Stimulated activated CD4-positive, alpha-beta T cell treated with anti-CD3 and anti-CD28 coated beads, Interleukin-4, amount 100 ng/mL, for 1 hour (primary cell): ENCODE data around the gene KLKB1.

ENCODE experiments used
- DNase-seq: peaks from one replicate; pipeline ENCODE4 v3.0.0-alpha.2; 2020

The KLKB1 gene

DNA sequence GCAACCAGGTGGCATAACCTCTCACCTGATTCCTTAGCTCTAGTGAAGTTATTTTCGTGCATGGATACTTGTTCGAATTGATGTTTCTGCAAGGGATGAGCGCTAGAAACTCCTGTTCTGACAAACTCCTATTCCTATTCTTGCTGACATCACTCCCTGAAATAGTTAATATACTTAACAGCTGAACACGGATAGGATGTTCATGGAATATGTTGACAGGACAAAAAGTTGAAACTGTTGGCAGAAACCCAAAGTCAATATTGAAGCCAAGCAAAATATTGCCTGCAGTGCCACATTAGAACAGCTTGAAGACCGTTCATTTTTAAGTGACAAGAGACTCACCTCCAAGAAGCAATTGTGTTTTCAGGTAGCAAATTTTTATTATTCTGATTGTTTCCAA, at the start of gene KLKB1:
Gene KLKB1 (plus strand): TSS at position 287 of the 400 bp plus-strand sequence. CDS start 689 bp downstream, outside the sequence.
- DNase-seq, result no peak

DNA sequence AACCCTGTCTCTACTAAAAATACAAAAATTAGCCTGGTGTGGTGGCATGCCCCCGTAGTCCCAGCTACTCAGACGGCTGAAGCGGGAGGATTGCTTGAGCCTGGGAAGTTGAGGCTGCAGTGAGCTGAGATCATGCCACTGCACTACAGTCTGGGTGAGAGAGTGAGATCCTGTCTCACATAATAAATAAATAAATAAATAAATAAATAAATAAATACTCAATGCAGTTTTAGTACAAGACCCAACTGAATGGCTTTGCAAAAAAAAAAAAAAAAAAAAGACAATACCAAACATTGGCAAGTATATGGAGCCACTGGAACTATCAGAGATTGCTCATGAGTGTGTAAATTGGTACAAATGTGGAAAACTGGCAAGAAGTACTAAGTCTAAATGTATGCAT, 39.2 kb upstream of the KLKB1 start:
- DNase-seq, result no peak

DNA sequence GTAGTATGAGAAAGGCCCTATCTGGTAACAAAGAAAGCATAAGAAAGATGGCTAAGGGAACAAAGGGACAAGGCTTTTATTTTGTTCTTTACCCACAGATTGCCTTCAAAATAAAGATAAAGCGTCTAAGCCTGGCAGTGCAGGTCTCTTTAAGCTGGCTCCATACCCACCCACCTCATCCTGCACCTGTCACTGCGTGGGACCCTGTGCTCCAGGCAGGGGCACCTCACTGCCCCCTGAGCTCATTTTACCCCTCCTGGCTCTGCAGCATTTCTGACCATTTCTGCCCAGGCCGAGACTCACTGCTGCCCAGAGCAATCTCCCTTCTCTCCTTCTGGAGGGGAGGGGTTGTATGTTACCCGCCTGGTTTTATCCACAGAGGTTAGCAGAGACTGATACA, 37.7 kb upstream of the KLKB1 start:
- DNase-seq, result no peak

DNA sequence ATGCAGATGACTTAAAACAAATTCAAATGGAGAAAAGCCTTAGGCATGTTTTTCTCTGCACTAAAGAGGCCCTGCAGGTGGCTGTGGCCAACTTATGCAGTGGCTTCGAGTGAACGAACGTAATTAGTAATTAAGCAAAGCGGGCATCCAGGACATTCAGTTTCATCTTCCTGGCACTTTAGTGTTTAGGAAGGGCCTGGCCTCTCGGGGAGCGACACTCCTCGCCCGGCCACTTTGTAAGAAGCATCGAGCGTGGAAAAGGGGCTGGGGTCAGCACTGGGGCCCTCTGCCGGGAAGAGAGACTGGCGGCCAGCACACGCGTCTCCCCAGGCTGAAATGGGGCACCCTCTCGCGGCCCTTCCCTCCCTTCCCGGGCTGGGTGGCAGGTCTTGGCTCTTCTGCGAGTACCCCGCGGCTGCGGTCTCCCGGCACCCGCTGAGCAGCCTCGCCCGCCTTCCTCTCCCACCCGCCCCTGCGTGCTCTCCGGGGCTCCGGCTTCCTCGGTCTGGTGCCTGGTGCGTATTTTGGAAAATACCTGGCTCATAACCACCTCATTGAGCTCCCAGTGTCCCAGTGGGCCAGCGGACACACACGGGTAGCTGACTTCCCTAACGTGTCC, 36.6 kb upstream of the KLKB1 start:
- peak; percentile 53 for DNase-seq

DNA sequence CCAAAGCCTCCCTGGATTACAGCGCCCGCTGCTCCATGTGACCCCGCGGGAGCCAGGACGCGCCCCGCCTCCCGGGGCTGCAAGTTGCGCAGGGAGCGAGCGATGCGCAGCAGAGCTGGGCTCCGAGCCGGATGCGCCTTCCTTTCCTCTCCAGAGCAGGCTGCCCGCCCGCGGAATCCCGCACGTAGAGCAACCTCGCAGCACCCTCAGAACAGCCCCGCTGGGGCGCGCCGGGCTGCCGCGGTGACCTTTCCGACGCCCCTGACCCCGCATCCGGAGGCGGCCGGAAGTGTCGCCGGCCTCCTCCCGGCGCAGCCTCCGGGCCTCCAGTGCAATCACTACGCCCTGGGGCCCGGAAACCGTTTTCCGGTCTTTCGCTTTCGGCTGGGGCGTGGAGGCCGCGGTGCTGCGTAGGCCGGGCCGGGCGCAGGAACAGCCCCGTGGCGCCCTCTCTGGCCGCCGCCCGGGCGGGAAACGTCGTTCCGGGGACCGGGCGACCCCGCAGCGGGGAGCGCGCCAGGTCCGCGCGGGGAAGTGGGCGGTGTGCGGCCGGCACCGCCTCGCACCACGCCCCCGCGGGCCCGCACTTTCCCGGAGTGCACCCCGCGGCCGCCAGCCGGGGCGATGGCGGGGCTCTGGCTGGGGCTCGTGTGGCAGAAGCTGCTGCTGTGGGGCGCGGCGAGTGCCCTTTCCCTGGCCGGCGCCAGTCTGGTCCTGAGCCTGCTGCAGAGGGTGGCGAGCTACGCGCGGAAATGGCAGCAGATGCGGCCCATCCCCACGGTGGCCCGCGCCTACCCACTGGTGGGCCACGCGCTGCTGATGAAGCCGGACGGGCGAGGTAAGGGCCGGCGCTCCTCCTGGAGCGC, 35.9 kb upstream of the KLKB1 start, which contains the start of gene CYP4V2:
Gene CYP4V2 (plus strand): TSS at position 368 of the 866 bp plus-strand sequence. CDS start 257 bp downstream, at position 625.
- peak; percentile 86 for DNase-seq

DNA sequence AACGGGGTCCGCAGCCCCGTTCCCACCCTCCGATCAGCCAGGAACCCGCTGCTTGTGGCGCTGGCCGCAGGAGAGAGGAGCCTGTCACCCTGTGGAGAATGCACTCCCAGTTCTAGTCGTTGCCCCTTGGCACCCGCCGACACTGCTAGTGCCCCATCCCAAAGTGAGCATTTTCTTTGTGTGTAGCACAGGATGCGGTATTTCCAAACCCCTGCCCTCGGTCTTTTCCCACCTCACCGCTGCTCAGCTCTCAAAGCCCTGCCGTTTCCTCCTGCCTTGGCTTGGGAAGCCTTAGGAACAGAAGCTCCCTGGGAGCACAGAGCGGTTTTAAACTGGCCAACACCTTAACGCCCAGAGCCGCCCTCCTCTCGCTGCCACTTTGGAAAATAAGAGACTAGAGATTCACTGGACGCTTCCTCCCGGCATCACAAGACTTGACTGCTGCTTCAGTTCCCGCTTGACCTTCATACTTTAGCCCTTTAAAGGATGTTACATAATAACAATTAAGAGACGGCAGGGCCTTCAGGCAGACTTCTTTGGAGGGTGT, 35.2 kb upstream of the KLKB1 start:
- DNase-seq, result peak; percentile 36

DNA sequence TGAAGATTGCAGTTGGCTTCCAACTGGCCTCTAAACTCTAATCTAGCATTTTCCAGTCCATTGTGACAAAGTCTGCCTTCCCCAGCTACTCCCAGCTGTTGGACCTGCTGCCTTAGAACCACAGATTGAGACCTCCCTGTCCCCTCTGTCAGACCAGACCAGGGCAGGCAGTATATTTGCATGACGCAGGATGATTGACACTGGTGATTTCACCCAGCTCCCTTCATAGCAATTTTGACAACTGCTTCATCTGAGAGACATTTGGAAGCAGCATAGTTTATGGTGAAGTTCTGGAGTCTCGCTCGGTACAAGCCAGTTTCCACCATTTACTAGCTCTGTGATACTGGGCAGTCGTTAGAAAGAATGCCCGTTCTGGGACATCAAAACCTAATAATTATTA, 33.5 kb upstream of the KLKB1 start:
- no peak for DNase-seq

DNA sequence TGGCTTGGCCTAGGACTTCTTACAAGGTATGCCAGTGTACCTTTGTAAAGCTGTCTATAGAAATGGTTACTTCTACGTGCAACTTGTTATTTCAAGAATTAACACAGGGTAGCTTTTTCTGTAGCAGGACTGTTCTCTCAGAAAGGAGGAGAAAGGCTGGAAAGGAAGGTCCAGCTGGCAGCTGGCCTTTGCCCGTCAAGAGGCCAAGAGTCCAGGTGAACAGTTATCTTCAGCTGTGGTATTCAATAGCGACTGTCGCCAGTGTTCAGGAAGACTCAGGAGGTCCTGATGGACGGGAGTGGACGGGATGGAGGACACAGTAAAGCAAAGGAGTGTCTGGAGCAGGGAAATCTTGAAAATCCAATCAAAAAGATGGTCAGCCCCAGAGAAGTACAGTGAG, 31.2 kb upstream of the KLKB1 start:
- DNase-seq, result no peak

DNA sequence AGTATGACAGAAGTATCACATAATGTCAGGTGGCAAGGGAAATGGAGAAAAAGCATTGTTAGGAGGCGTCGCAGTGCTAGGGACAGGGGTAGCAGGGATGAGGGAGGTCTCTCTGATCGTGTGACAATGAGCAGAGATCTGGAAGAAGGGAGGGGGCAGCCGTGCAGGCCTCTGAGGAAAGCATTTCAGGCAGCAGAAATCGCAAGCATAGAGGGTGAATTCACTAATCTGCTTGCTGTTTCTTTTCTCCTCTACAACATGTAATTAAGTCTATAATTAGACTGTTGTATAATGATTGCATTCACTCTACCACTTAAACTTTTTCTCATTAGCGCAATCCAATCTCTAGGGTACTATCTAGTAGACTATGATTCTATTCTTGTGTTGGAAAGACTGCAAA, 26.8 kb upstream of the KLKB1 start:
- no peak for DNase-seq

DNA sequence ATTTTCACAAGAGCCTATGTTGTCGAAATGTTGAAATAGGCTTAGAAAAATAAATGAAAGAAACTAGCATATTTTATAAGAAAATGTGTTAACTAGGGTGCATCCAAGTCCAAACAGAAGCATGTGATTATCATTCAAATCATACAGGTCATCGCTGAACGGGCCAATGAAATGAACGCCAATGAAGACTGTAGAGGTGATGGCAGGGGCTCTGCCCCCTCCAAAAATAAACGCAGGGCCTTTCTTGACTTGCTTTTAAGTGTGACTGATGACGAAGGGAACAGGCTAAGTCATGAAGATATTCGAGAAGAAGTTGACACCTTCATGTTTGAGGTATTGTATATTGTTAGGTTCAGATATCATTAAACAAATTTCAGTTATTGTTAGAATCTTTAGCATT, 26.3 kb upstream of the KLKB1 start:
- DNase-seq, result no peak

DNA sequence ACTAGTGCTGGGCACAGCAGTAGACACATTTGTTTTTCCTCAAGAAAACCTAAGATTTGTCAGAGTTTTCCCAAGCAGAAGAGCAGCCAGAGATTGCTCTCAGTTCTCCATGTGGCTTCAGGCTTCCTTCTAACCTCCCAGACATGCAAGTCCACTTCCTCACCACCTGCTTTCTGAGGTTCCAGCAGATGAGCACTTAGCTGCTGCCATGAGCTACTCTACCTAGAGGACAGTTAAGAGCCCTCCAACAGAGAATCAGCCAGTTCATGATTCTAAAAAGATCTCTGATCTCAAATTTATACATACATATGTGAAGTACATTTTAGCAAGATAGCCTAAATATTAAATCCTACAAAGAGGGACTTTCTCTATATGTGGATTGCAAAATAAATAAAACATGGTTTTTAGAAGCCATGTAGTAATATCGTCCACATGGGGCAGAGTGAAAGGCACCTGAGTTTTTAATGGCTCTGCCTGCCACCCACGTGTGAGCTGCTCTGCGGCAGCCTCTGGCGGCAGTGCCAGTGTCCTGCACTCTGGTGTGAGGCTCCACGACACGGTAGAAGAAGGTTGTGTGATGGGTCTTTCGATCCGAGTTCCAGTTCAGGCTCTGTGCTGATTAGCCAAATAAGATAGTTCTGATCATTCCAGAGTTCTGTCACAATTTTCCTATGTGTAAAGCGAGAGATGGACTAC, 25.6 kb upstream of the KLKB1 start:
- peak; percentile 65 for DNase-seq

DNA sequence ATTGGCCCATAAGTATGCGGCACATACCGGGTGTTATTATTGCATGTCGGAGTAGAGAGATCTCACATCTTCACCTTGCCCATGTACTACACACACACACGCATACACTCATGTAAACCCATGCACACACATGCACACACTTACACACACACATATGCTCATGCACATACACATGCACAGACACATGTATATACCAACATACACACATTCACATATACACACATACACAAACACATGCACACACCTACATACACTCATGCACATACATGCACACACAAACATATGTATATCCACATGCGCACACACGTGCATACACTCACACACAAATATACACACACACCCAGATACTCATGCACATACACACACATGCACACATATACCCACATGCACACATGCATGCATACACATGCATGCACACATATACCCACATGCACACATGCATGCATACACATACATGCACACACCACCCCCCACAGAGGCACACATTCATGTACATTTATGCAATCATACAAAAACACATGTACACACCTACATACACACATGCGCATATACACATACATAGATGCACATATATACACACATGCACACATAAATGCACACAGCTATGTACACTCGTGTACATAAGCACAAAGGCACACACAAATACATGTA, 24.7 kb upstream of the KLKB1 start:
- no peak for DNase-seq

DNA sequence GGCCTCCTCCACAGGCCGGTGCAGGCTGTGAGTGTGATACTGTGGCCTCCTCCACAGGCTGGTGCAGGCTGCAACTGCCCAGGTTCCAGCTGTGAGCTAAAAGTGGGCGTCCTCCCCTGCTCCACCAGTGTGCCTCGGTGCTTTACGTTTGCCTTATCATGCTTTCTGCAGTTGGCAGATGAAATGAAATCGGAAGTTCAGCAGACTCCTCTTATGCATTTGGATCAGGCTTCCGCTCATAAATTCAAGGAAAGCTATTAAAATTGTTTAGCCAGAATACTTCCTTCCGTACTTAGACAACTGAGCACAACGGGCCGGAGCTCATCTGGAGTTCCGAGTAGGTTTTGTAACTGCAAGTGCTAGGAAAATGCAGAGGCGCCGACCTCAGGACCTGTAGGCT, 23.9 kb upstream of the KLKB1 start:
- no peak for DNase-seq

DNA sequence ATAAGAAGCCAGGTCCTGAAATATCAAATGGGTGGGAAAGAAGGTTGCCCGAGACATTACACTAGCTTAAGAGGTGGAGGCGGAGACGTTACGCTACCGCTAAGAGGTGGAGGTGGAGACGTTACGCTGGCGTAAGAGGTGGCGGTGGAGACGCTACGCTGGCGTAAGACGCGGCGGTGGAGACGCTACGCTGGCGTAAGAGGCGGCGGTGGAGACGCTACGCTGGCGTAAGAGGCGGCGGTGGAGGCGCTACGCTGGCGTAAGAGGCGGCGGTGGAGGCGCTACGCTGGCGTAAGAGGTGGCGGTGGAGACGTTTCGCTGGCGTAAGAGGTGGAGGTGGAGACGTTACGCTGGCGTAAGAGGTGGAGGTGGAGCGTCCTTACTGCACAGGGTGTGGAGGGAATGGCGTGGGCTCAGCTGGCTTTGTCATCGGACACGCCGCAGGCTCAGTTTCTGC, 23.2 kb upstream of the KLKB1 start:
- DNase-seq, result peak; percentile 70

DNA sequence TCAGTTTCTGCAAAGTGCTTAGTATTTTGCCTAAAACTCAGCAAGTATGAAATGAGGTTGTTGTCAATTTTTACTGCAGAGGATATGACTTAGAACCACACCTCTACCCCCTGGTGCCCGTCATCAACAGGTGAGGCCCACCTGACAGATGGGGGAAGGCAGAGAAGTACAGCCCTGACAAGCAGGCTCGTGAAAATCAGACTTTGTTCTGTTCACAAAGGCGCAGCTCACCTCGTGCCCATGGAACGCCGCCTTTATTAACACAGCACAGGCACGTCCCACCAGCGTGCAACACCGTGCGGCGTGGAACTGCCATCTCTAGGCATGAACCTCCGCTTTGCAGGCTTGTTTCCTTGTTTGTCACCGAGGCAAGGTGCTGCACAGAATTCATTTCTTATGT, 22.6 kb upstream of the KLKB1 start:
- no peak for DNase-seq

DNA sequence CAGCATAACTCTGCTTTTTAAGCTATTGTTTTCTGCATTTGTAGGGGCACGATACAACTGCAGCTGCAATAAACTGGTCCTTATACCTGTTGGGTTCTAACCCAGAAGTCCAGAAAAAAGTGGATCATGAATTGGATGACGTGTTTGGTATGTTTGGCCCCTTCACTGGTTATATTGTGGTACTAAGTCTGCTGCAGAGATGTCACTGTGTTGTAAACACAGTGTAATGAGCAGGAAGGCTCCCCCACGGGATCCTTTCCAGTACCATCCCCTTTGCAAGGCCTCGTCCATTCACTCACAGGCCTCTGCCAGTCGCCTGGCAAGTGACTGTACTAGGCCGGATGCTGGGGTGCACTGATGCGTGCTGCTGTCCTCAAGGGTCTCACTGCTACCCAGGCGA, 22.2 kb upstream of the KLKB1 start:
- no peak for DNase-seq

DNA sequence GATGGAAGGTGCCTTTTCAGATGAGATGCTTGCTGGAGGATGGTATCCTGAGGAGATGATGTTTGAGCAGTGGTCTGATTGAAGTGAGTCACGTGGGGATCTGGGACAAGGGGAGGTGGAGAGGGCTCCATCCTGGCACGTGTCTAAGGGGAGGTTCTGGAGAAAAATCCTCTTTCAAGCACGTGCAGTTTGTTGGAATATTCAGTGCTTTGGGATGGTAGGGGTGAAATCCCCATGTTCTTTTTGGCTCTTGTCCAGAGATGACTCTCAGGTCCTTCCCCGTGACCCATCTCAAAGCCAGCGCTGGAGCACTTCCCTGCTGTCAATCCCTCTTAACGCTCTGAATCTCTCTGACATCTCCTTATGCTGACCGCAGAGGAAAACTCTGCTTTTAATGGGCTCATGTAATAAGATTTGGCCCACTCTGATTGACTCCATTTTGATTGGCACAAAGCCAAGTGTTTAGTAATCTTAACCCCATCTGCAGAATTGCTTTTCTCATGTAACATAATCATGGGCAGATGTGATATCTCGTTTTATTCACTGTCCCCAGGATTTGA, 10.8 kb upstream of the KLKB1 start:
- no peak for DNase-seq

DNA sequence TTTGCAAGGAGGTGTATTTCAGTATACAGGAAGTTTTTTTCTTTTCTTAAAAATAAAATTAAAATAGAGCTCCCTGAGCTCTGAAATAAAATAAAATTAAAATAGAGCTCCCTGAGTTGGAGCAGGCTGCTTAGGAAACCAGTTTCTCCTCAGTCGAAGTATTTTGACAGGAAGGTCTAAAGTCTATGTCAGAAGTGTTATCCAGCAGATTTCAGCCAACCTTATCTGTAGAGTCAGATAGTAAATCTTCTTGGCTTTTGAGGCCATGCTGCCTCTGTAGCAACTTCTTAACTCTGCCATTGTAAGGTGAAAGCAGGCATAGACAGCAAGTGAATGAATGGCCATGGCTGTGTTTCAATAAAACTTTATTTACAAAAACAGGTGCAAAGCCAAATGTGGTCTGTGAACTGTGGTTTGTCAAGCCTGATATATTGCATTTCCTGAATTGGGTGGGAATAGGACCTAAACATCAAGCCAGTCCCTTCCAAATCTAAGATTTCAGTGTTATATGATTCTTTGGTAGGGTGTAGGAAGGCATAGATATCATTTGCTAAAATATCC, 9.5 kb upstream of the KLKB1 start:
- no peak for DNase-seq

DNA sequence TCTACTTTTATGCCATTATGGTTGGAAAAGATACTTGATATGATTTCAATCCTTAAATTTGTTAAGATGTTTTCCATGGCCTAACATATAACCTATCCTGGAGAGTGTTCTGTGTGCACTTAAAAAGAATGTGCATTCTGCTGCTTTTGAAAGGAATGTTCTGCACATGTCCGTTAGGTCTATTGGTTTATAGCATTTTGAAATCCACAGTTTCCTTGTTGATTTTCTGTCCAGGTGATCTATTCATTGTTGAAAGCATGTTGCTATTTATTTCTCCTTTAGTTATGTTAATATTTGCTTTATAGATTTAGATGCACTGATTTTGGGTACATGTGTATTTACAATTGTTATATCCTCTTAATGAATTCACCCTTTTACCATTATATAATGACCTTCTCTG, 5.7 kb upstream of the KLKB1 start:
- no peak for DNase-seq

DNA sequence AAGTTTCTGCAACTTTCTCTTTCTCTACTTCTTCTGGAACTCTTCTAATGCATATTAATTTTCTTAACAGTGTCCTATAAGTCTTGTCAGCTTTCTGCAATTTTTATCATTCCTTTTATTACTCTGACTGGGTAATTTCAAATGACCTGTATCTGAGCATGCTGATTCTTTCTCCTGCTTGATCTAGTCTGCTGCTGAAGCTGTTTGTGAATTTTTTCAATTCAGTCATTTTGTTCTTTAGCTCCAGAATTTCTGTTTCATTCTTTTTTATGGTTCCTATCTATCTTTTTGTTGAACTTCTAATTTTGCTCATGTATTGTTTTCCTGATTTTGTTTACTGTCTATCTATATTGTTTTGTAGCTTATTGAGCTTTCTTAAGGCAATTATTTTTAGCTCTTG, 1.5 kb upstream of the KLKB1 start:
- DNase-seq, result no peak

DNA sequence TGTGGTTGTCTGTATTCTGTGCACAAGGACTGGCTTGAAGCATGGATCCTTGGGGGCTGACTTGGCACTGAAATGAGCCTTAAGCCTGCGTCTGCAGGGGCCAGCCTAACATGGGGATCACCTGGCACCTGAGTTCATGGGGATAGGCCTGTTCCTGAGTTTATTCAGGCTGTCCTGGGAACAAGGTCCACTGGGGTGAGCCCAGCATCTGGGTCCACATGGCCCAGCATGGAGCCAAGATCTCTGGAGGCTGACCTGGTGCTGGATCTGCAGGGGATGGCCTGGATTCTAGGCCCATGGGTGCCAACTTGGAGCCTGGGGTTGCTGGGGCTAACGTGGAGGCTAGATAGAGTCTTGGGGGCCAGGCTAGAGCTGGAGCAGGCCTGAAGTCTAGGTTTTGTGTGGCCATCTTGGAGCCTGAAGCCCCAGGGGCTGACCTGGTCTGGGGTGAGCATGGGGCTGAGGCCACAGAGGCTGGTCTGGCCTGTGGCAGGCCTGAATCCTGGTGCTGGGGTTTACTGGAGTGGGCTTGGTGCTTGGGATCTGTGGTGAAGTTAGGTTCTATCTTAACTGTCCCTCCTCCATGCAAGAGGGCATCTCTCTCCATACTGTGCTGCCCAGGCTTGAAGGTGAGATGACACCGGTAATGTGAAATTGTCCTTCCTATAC, 652 bp upstream of the KLKB1 start:
- no peak for DNase-seq
